Loucy (cell line): ENCODE measurements around the gene FAM20C.

Source experiments
- H2AFZ ChIP-seq: fragments of 200-600 bp; sonication (generic); 2 replicates; pipeline ENCODE4 v1.6.0; 2016; ENCODE audit warnings: antibody characterized with exemption, mild to moderate bottlenecking, low read length, moderate library complexity
- H3F3A ChIP-seq: fragments of 200-600 bp; 2 replicates; pipeline ENCODE4 v1.6.0; 2016; ENCODE audit warnings: antibody characterized with exemption, low read depth, mild to moderate bottlenecking
- H3K27me3 ChIP-seq: fragments of 200-600 bp; sonication (generic); 2 replicates; pipeline ENCODE4 v1.6.1; 2014; ENCODE audit warnings: low read length, mild to moderate bottlenecking; ENCODE audit not compliant: insufficient read depth, poor library complexity, severe bottlenecking
- H3K36me3 ChIP-seq: fragments of 200-600 bp; sonication (generic); 2 replicates; pipeline ENCODE4 v1.6.1; 2016; ENCODE audit warnings: low read length; ENCODE audit not compliant: insufficient read depth
- H3K4me1 ChIP-seq: fragments of 200-600 bp; sonication (generic); 2 replicates; pipeline ENCODE4 v1.5.1; 2014; ENCODE audit warnings: low read length, mild to moderate bottlenecking; ENCODE audit not compliant: insufficient read depth, poor library complexity, severe bottlenecking
- H3K4me2 ChIP-seq: fragments of 200-600 bp; sonication (generic); 2 replicates; pipeline ENCODE4 v1.6.0; 2014; ENCODE audit warnings: antibody characterized with exemption, low read length, low read depth, mild to moderate bottlenecking; ENCODE audit not compliant: poor library complexity, severe bottlenecking
- H3K4me3 ChIP-seq: fragments of 200-600 bp; sonication (generic); 2 replicates; pipeline ENCODE4 v1.5.1; 2014; ENCODE audit warnings: low read length, mild to moderate bottlenecking, mixed read lengths; ENCODE audit not compliant: poor library complexity, severe bottlenecking
- H3K79me2 ChIP-seq: fragments of 200-600 bp; sonication (generic); 2 replicates; pipeline ENCODE4 v1.6.1; 2014; ENCODE audit warnings: low read length; ENCODE audit not compliant: insufficient read depth
- H3K9ac ChIP-seq: fragments of 200-600 bp; sonication (generic); 2 replicates; pipeline ENCODE4 v1.6.0; 2014; ENCODE audit warnings: mild to moderate bottlenecking, low read depth, low read length, moderate library complexity; ENCODE audit not compliant: poor library complexity, severe bottlenecking
- H3K9me2 ChIP-seq: fragments of 200-600 bp; sonication (generic); replicated peaks from 2 replicates; pipeline ENCODE4 v1.6.1; 2016; ENCODE audit warnings: low read depth, low read length, mixed read lengths
- H3K9me3 ChIP-seq: fragments of 200-600 bp; sonication (generic); 2 replicates; pipeline ENCODE4 v1.6.1; 2014; ENCODE audit warnings: mild to moderate bottlenecking, antibody characterized with exemption, low read length, low read depth; ENCODE audit not compliant: insufficient read depth
- H4K20me1 ChIP-seq: fragments of 200-600 bp; sonication (generic); 2 replicates; pipeline ENCODE4 v1.6.0; 2014; ENCODE audit warnings: antibody characterized with exemption, low read length, mild to moderate bottlenecking; ENCODE audit not compliant: insufficient read depth, poor library complexity, severe bottlenecking
- CTCF ChIP-seq: fragments of 200-600 bp; sonication (generic); conservative IDR thresholded peaks from 2 replicates; pipeline ENCODE4 v1.5.1; 2014; ENCODE audit warnings: mild to moderate bottlenecking, antibody characterized with exemption, low read length
- EZH2phosphoT487 ChIP-seq: fragments of 200-600 bp; IDR thresholded peaks from 2 replicates; pipeline ENCODE4 v1.6.1; 2018; ENCODE audit warnings: antibody characterized with exemption, mild to moderate bottlenecking, moderate library complexity, borderline replicate concordance

The FAM20C gene

DNA sequence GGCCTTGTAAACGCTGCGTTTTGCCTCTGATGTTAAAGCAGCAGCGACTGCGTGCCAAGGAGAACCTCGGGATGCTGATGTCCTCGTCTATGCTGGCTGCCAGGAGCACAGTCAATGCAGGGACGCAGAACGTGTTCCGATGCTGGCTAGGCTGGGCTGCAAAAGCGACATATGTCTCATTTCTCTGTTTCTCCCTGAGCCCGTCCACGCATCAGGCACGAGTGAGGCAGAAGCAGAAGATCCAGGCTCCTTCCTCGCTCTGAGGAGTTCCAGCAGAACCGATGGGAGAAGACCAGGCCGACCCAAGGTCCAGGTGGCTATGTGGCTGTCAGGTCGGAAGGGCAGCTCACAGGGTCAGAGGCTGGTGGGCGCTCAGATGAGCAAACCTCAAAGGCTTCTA, 93.9 kb downstream of the FAM20C start:
- H3K9me2 ChIP-seq: no peaks in the 10 kb centered on the region
- no peaks in the 10 kb centered on the region for H3K36me3 ChIP-seq
- H3K4me1 ChIP-seq: no peaks in the 10 kb centered on the region
- H4K20me1 ChIP-seq: no peaks in the 10 kb centered on the region
- TF ChIP-seq EZH2phosphoT487 (no peak), CTCF (no peak)
- no peaks in the 10 kb centered on the region for H3K79me2 ChIP-seq
- peaks cover 35% of the 10 kb centered on the region; the same call in 1 of the 2 replicates for H3K9me3 ChIP-seq
- no peak overlapping the region for H2AFZ ChIP-seq
- H3F3A ChIP-seq: no peaks in the 10 kb centered on the region
- H3K4me3 ChIP-seq: no peak overlapping the region
- H3K9ac ChIP-seq: no peak overlapping the region
- H3K4me2 ChIP-seq: no peak overlapping the region
- H3K27me3 ChIP-seq: no peaks in the 10 kb centered on the region

DNA sequence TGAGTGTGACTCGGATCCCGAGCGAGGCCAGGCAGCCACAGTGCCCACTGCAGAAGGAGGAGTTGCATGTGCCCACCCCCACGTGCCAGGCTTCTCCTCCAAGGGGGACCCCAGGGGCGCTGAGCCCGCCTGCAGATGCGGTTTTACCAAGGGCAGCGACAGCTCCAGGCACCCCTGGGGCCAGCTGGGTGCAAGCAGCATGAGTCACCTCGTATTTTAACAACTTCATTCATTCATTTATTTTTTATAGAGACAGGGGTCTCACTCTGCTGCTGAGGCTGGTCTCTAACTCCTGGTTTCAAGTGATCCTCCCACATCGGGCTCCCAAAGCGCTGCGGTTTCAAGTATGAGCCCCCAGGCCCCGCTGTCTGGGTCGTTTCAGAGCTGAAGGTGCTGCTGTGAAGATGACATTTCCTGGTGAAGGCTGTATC, 96.3 kb downstream of the FAM20C start:
- Histone ChIP-seq H3K36me3 (no peaks in the 10 kb centered on the region), H3K79me2 (no peaks in the 10 kb centered on the region), H3K4me1 (no peaks in the 10 kb centered on the region), H3K4me2 (no peak overlapping the region), H3K4me3 (no peak overlapping the region), H3K9me2 (no peaks in the 10 kb centered on the region), H3K9me3 (peaks cover 31% of the 10 kb centered on the region; the same call in 1 of the 2 replicates), H3K27me3 (no peaks in the 10 kb centered on the region), H3F3A (no peaks in the 10 kb centered on the region), H4K20me1 (no peaks in the 10 kb centered on the region), H3K9ac (no peak overlapping the region), H2AFZ (no peak overlapping the region)
- TF ChIP-seq EZH2phosphoT487: no peak
- TF ChIP-seq CTCF: no peak

- TF ChIP-seq EZH2phosphoT487: no peak
- TF ChIP-seq CTCF: no peak
- H3K4me3 ChIP-seq: no peak overlapping the region
- H2AFZ ChIP-seq: no peak overlapping the region
- no peaks in the 10 kb centered on the region for H3K36me3 ChIP-seq
- no peaks in the 10 kb centered on the region for H3F3A ChIP-seq
- no peaks in the 10 kb centered on the region for H3K9me2 ChIP-seq
- H3K4me1 ChIP-seq: no peaks in the 10 kb centered on the region
- H3K9me3 ChIP-seq: peaks cover 32% of the 10 kb centered on the region; the same call in 1 of the 2 replicates
- H3K9ac ChIP-seq: no peak overlapping the region
- no peaks in the 10 kb centered on the region for H3K79me2 ChIP-seq
- no peaks in the 10 kb centered on the region for H3K27me3 ChIP-seq
- H3K4me2 ChIP-seq: no peak overlapping the region
- H4K20me1 ChIP-seq: no peaks in the 10 kb centered on the region
Observed at GRCh38 chr7:289209-289755, 96.9 kb downstream of the FAM20C start.
